CD8-positive, alpha-beta memory T cell (primary cell): ENCODE measurements around the gene ADM. TPM values are rescaled to one million over a fixed set of nuclear protein-coding genes. Genes with fewer than 3 reads are reported as not detected.

Experiments
- CTCF ChIA-PET: fragments of 350-600 bp; sonication (Branson Sonifier 250); formaldehyde crosslinking; loops from one replicate; lab custom pipeline; 2021; ENCODE audit warnings: antibody characterized with exemption; lab: Charles Lee
- POLR2A ChIA-PET: fragments of 350-600 bp; sonication (Branson Sonifier 250); formaldehyde crosslinking; loops from one replicate; lab custom pipeline; 2021; ENCODE audit warnings: antibody characterized with exemption; lab: Charles Lee
- DNase-seq, 5 donors: peaks; one replicate each; pipeline versions ENCODE4 v3.0.0 to v3.0.0-alpha.2; 2020 to 2022; ENCODE audit warnings: mixed read lengths in 1 of 5
- H3K27ac ChIP-seq: one replicate; pipeline ENCODE4 v1.7.0; 2013; ENCODE audit warnings: low read depth, mild to moderate bottlenecking, low read length, moderate library complexity
- H3K27me3 ChIP-seq: 2 replicates; pipeline ENCODE4 v1.7.0; 2013; ENCODE audit warnings: low read length, mild to moderate bottlenecking; ENCODE audit not compliant: insufficient read depth, poor library complexity, severe bottlenecking
- H3K36me3 ChIP-seq: 2 replicates; pipeline ENCODE4 v1.7.0; 2013; ENCODE audit warnings: mild to moderate bottlenecking, low read length, moderate library complexity; ENCODE audit not compliant: insufficient read depth
- H3K4me1 ChIP-seq: 2 replicates; pipeline ENCODE4 v1.7.0; 2013; ENCODE audit warnings: mild to moderate bottlenecking, low read length, moderate library complexity; ENCODE audit not compliant: insufficient read depth
- H3K4me3 ChIP-seq: 2 replicates; pipeline ENCODE4 v1.7.0; 2013; ENCODE audit warnings: mild to moderate bottlenecking, low read length
- H3K9me3 ChIP-seq: 2 replicates; pipeline ENCODE4 v1.7.0; 2013; ENCODE audit warnings: mild to moderate bottlenecking, low read length
- H3K27ac Mint-ChIP-seq, 8 donors: one replicate each; pipeline ENCODE4 v1.8.0; 2020 to 2021; ENCODE audit warnings: mixed read lengths in 8 of 8, mild to moderate bottlenecking in 6 of 8, inconsistent platforms in 3 of 8, moderate library complexity in 3 of 8
- H3K27me3 Mint-ChIP-seq, 2 donors: one replicate each; pipeline ENCODE4 v1.8.0; 2020 to 2021; ENCODE audit warnings: mixed read lengths in 2 of 2, mild to moderate bottlenecking in 1 of 2, moderate library complexity in 1 of 2
- H3K36me3 Mint-ChIP-seq, 3 donors: one replicate each; pipeline ENCODE4 v1.8.0; 2020 to 2021; ENCODE audit warnings: mixed read lengths in 3 of 3, inconsistent platforms in 1 of 3, mild to moderate bottlenecking in 1 of 3
- H3K4me1 Mint-ChIP-seq, 3 donors: one replicate each; pipeline ENCODE4 v1.8.0; 2020 to 2021; ENCODE audit warnings: mixed read lengths in 3 of 3, inconsistent platforms in 1 of 3, mild to moderate bottlenecking in 1 of 3
- H3K4me3 Mint-ChIP-seq, 7 donors: one replicate each; pipeline ENCODE4 v1.8.0; 2020 to 2021; ENCODE audit warnings: mixed read lengths in 7 of 7, mild to moderate bottlenecking in 6 of 7, moderate library complexity in 4 of 7, inconsistent platforms in 2 of 7
- H3K9me3 Mint-ChIP-seq, 5 donors: one replicate each; pipeline ENCODE4 v1.8.0; 2020 to 2022; ENCODE audit warnings: mixed read lengths in 5 of 5, mild to moderate bottlenecking in 3 of 5, moderate library complexity in 2 of 5, inconsistent platforms in 1 of 5
- polyA plus RNA-seq: library from polyadenylated mRNA; unstranded; fragments of 300-500 nt; fragmentation: Illumina TruSeq; gene quantifications from one replicate; pipeline ENCODE4 v1.2.3, GENCODE V29; 2021
- total RNA-seq, 2 experiments: library from RNA; stranded (reverse); gene quantifications; one replicate each; pipeline ENCODE4 v1.2.3, GENCODE V29; 2021

The ADM gene
- total and polyA plus RNA-seq, 3 experiments from 2014 or later = 0.16 to 0.64 (median 0.24) TPM

- Mint-ChIP-seq H3K27ac (peak overlapping the region in 1 of 8 donors; percentile 35), H3K4me1 (peaks cover 0 to 4% (median 0%) of the 10 kb centered on the region in 3 donors), H3K9me3 (no peaks in the 10 kb centered on the region), H3K36me3 (no peaks in the 10 kb centered on the region), H3K27me3 (peaks cover 3 to 20% of the 10 kb centered on the region in 2 donors), H3K4me3 (peak overlapping the region in 1 of 7 donors; percentile 15)
- DNase-seq = peak in 4 of 5 donors; percentile 16 to 62 (median 33)
- ChIA-PET POLR2A (no interaction called here), CTCF (interaction anchor here (1.1 to 3.3 kb wide), 6 partner anchors 115 to 567 kb away, joined by 3 to 7 read pairs (median 4); no protein-coding TSS in a partner anchor)
- Histone ChIP-seq H3K4me1 (no peaks in the 10 kb centered on the region), H3K4me3 (no peak overlapping the region), H3K36me3 (no peaks in the 10 kb centered on the region), H3K9me3 (no peaks in the 10 kb centered on the region), H3K27me3 (peaks cover 4% of the 10 kb centered on the region), H3K27ac (no peak overlapping the region)
Observed at GRCh38 chr11:10322830-10323792, 18.2 kb downstream of the ADM start.

- H3K4me1 Mint-ChIP-seq = peaks cover 0 to 4% (median 0%) of the 10 kb centered on the region in 3 donors
- DNase-seq = no peak
- no peak overlapping the region for H3K4me3 Mint-ChIP-seq
- CTCF ChIA-PET = interaction anchor here (1.1 to 3.3 kb wide), 4 partner anchors 351 to 567 kb away, joined by 3 to 7 read pairs (median 4); no protein-coding TSS in a partner anchor
- POLR2A ChIA-PET = no interaction called here
- no peak overlapping the region for H3K4me3 ChIP-seq
- no peaks in the 10 kb centered on the region for H3K9me3 Mint-ChIP-seq
- peaks cover 7 to 20% of the 10 kb centered on the region in 2 donors for H3K27me3 Mint-ChIP-seq
- H3K4me1 ChIP-seq = no peaks in the 10 kb centered on the region
- no peak overlapping the region for H3K27ac ChIP-seq
- H3K27me3 ChIP-seq = peaks cover 4% of the 10 kb centered on the region
- H3K9me3 ChIP-seq = no peaks in the 10 kb centered on the region
- no peak overlapping the region for H3K27ac Mint-ChIP-seq
- no peaks in the 10 kb centered on the region for H3K36me3 Mint-ChIP-seq
- H3K36me3 ChIP-seq = no peaks in the 10 kb centered on the region
Observed at GRCh38 chr11:10323793-10324170, 18.9 kb downstream of the ADM start.

GRCh38 chr11:10324474-10324873, 19.6 kb downstream of the ADM start:
- H3K27ac Mint-ChIP-seq = no peak overlapping the region
- no peaks in the 10 kb centered on the region for H3K36me3 ChIP-seq
- CTCF ChIA-PET = interaction anchor here (1.0 to 3.3 kb wide), 6 partner anchors 9 to 710 kb away, joined by 3 to 12 read pairs (median 4); no protein-coding TSS in a partner anchor
- no peaks in the 10 kb centered on the region for H3K4me1 ChIP-seq
- no peak overlapping the region for H3K27ac ChIP-seq
- H3K9me3 ChIP-seq = no peaks in the 10 kb centered on the region
- peaks cover 0 to 4% (median 0%) of the 10 kb centered on the region in 3 donors for H3K4me1 Mint-ChIP-seq
- no peak overlapping the region for H3K4me3 ChIP-seq
- no peak for DNase-seq
- no peak overlapping the region for H3K4me3 Mint-ChIP-seq
- H3K9me3 Mint-ChIP-seq = no peaks in the 10 kb centered on the region
- H3K27me3 ChIP-seq = peaks cover 4% of the 10 kb centered on the region
- H3K27me3 Mint-ChIP-seq = peaks cover 7 to 20% of the 10 kb centered on the region in 2 donors
- POLR2A ChIA-PET = no interaction called here
- H3K36me3 Mint-ChIP-seq = no peaks in the 10 kb centered on the region

GRCh38 chr11:10325277-10326011, 20.6 kb downstream of the ADM start:
- H3K4me1 Mint-ChIP-seq = peaks cover 0 to 4% (median 0%) of the 10 kb centered on the region in 3 donors

GRCh38 chr11:10326012-10326964, 21.4 kb downstream of the ADM start:
- Histone ChIP-seq H3K4me3 (no peak overlapping the region), H3K27ac (no peak overlapping the region), H3K4me1 (no peaks in the 10 kb centered on the region), H3K27me3 (peaks cover 4% of the 10 kb centered on the region), H3K9me3 (no peaks in the 10 kb centered on the region), H3K36me3 (no peaks in the 10 kb centered on the region)
- POLR2A ChIA-PET = no interaction called here
- no peaks in the 10 kb centered on the region for H3K36me3 Mint-ChIP-seq
- CTCF ChIA-PET = interaction anchor here (1.1 to 3.3 kb wide), 4 partner anchors 18 to 567 kb away, joined by 3 to 12 read pairs (median 5); no protein-coding TSS in a partner anchor
- H3K4me3 Mint-ChIP-seq = no peak overlapping the region
- no peak overlapping the region for H3K27ac Mint-ChIP-seq
- H3K4me1 Mint-ChIP-seq = peaks cover 0 to 4% (median 0%) of the 10 kb centered on the region in 3 donors
- no peaks in the 10 kb centered on the region for H3K9me3 Mint-ChIP-seq
- peaks cover 10 to 23% of the 10 kb centered on the region in 2 donors for H3K27me3 Mint-ChIP-seq
- DNase-seq = no peak

More at GRCh38 chr11:10325277-10326011, 20.6 kb downstream of the ADM start:
- H3K27ac ChIP-seq = no peak overlapping the region
- peaks cover 10 to 20% of the 10 kb centered on the region in 2 donors for H3K27me3 Mint-ChIP-seq
- no peak overlapping the region for H3K27ac Mint-ChIP-seq
- POLR2A ChIA-PET = no interaction called here
- H3K9me3 Mint-ChIP-seq = no peaks in the 10 kb centered on the region
- H3K9me3 ChIP-seq = no peaks in the 10 kb centered on the region
- peaks cover 4% of the 10 kb centered on the region for H3K27me3 ChIP-seq
- H3K4me1 ChIP-seq = no peaks in the 10 kb centered on the region
- no peak overlapping the region for H3K4me3 Mint-ChIP-seq
- CTCF ChIA-PET = interaction anchor here (0.6 to 3.3 kb wide), 7 partner anchors 8 to 711 kb away, joined by 3 to 12 read pairs (median 3); no protein-coding TSS in a partner anchor
- H3K4me3 ChIP-seq = no peak overlapping the region
- H3K36me3 Mint-ChIP-seq = no peaks in the 10 kb centered on the region
- DNase-seq = no peak
- no peaks in the 10 kb centered on the region for H3K36me3 ChIP-seq

GRCh38 chr11:10327254-10327653, 22.4 kb downstream of the ADM start:
- Mint-ChIP-seq H3K27me3 (peaks cover 12 to 32% of the 10 kb centered on the region in 2 donors), H3K36me3 (no peaks in the 10 kb centered on the region), H3K4me1 (peaks cover 0 to 4% (median 0%) of the 10 kb centered on the region in 3 donors), H3K9me3 (no peaks in the 10 kb centered on the region), H3K4me3 (no peak overlapping the region), H3K27ac (no peak overlapping the region)
- ChIA-PET CTCF (interaction anchor here (3.3 kb wide), 1 partner anchor 19 kb away, joined by 12 read pairs; no protein-coding TSS in a partner anchor), POLR2A (no interaction called here)
- Histone ChIP-seq H3K27me3 (peaks cover 4% of the 10 kb centered on the region), H3K27ac (no peak overlapping the region), H3K4me3 (no peak overlapping the region), H3K4me1 (no peaks in the 10 kb centered on the region), H3K36me3 (no peaks in the 10 kb centered on the region), H3K9me3 (no peaks in the 10 kb centered on the region)
- no peak for DNase-seq
